Right atrium auricular region (tissue), 2 donors: ENCODE measurements around the gene HHIP. TPM values are rescaled to one million over a fixed set of nuclear protein-coding genes. Genes with fewer than 3 reads are reported as not detected.

Experiments used
- DNase-seq: peaks from one replicate; pipeline ENCODE4 v3.0.0-alpha.2; 2019; ENCODE audit warnings: low spot score
- H3K27ac ChIP-seq, 2 donors: fragments of 200-600 bp; sonication (generic); 1 replicate in 1 of 2; 2 replicates in 1 of 2; pipeline ENCODE4 v1.5.1; 2016 to 2019
- H3K27me3 ChIP-seq, 2 donors: fragments of 200-600 bp; sonication (generic); one replicate each; pipeline versions ENCODE4 v1.5.1 to v1.6.0; 2017 to 2019
- H3K36me3 ChIP-seq: fragments of 200-600 bp; sonication (generic); one replicate; pipeline ENCODE4 v1.5.1; 2016
- H3K4me1 ChIP-seq, 2 donors: fragments of 200-600 bp; sonication (generic); one replicate each; pipeline versions ENCODE4 v1.5.1 to v1.6.0; 2017 to 2019
- H3K4me3 ChIP-seq, 2 donors: fragments of 200-600 bp; sonication (generic); 1 replicate in 1 of 2; 2 replicates in 1 of 2; pipeline ENCODE4 v1.5.1; 2017 to 2019; ENCODE audit warnings: mild to moderate bottlenecking in 1 of 2, moderate library complexity in 1 of 2
- H3K9me3 ChIP-seq, 2 donors: fragments of 200-600 bp; sonication (generic); one replicate each; pipeline ENCODE4 v1.5.1; 2019
- total RNA-seq, 2 donors: library from RNA; depleted of rRNA; stranded (reverse); fragments of >200 nt; gene quantifications; one replicate each; pipeline ENCODE4 v1.1.0, GENCODE V29; 2016
- TF ChIP-seq, protein P1 (sequence below), 2 donors: fragments of 200-600 bp; sonication (generic); IDR thresholded peaks; one replicate each; pipeline ENCODE4 v1.5.1; 2019; ENCODE audit warnings: antibody characterized with exemption in 2 of 2

HHIP gene
- total RNA-seq, 2 donors from 2014 or later, result 0.31 to 14.5 TPM

DNA sequence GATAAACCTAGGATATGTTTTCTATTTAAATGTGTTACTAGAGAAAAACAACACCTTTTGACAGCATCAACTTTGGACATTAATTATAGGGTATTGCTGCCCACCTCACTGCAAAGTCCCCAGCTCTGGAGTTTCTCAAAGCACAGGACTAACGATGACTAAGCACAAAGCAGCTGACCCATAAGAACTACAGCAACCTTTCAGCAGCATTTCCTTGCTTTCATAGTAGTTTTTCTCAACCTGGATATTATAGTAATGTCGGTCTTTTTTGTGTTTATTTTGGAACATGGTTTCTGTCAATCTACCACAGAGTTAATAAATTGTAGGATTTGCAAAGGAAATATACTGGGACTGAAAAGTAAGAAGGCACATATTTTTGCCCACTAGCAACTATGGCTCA lies 21.5 kb downstream of the HHIP start:
- TF ChIP-seq, protein P1, sequence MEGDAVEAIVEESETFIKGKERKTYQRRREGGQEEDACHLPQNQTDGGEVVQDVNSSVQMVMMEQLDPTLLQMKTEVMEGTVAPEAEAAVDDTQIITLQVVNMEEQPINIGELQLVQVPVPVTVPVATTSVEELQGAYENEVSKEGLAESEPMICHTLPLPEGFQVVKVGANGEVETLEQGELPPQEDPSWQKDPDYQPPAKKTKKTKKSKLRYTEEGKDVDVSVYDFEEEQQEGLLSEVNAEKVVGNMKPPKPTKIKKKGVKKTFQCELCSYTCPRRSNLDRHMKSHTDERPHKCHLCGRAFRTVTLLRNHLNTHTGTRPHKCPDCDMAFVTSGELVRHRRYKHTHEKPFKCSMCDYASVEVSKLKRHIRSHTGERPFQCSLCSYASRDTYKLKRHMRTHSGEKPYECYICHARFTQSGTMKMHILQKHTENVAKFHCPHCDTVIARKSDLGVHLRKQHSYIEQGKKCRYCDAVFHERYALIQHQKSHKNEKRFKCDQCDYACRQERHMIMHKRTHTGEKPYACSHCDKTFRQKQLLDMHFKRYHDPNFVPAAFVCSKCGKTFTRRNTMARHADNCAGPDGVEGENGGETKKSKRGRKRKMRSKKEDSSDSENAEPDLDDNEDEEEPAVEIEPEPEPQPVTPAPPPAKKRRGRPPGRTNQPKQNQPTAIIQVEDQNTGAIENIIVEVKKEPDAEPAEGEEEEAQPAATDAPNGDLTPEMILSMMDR (IDR thresholded peaks at IDR 0.05), result no peak
- no peaks in the 10 kb centered on the region for H3K36me3 ChIP-seq
- no peak overlapping the region for H3K27ac ChIP-seq
- H3K9me3 ChIP-seq, result no peaks in the 10 kb centered on the region
- H3K4me1 ChIP-seq, result no peaks in the 10 kb centered on the region
- no peaks in the 10 kb centered on the region for H3K27me3 ChIP-seq
- no peak overlapping the region for H3K4me3 ChIP-seq
- no peak for DNase-seq

DNA sequence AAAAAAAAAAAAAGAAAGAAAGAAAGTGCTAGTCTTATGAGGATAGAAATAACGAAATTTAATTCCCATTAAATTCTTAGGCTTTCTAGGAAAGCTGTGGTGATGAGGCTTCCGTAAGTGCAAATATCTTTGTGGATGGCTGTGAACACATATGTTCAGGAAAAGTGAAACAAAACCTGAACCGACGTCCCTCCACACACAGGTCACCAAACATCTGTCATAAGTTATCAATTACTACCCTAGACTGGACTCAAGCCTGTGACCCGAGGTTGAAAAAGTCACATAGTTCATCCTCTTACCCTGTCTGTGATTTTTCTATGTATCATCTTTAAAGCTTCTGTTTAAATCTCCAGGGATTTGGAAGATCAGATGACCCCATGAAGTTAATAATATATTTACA lies 24.8 kb downstream of the HHIP start:
- H3K4me1 ChIP-seq, result no peaks in the 10 kb centered on the region
- H3K36me3 ChIP-seq, result no peaks in the 10 kb centered on the region
- no peaks in the 10 kb centered on the region for H3K9me3 ChIP-seq
- H3K27me3 ChIP-seq, result no peaks in the 10 kb centered on the region
- TF ChIP-seq, protein P1 (IDR thresholded peaks at IDR 0.05), result no peak
- no peak overlapping the region for H3K27ac ChIP-seq
- DNase-seq, result no peak
- H3K4me3 ChIP-seq, result no peak overlapping the region

DNA sequence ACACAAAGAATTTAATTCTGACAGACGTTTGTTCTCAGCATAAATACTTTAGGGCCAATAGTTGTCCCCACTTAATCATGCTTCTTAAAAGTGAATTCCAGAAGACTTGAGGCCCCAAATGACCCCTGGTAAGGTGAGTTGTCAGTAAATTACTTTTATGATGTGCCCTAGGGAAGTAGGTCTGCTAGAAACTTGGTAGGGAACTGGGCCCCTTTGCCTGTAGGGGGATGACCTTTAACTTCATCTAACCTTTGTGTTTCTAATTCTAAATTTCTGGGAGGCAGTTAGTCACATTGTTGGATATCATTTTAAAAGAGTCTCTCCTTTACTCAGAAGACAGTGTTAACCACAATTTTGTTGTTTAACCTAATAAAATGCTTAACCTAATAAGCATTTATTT lies 28.8 kb downstream of the HHIP start:
- no peak overlapping the region for H3K27ac ChIP-seq
- no peaks in the 10 kb centered on the region for H3K36me3 ChIP-seq
- H3K4me1 ChIP-seq, result no peaks in the 10 kb centered on the region
- no peaks in the 10 kb centered on the region for H3K9me3 ChIP-seq
- DNase-seq, result no peak
- TF ChIP-seq, protein P1 (IDR thresholded peaks at IDR 0.05), result no peak
- H3K27me3 ChIP-seq, result no peaks in the 10 kb centered on the region
- H3K4me3 ChIP-seq, result no peak overlapping the region

DNA sequence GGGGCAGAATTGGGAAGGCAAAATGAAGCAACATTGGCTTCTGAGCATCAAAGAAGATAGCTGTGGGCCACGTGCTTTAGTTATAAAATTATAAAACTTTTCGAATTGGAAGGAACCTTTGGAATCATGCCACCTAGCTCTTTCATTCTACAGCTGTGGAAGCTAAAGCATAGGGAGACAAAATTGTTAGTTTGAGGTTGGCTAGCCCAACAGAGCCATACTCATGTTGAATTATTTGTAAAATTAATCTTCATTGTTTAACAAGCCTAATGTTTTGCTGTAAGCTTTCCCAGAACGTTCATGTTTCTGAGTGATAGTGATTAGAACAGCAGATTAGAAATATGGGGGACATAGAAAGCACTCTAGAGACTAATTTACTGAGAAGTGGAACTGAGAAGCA lies 35.9 kb downstream of the HHIP start:
- H3K9me3 ChIP-seq, result no peaks in the 10 kb centered on the region
- H3K27ac ChIP-seq, result no peak overlapping the region
- H3K27me3 ChIP-seq, result no peaks in the 10 kb centered on the region
- TF ChIP-seq, protein P1 (IDR thresholded peaks at IDR 0.05), result no peak
- H3K4me1 ChIP-seq, result no peaks in the 10 kb centered on the region
- no peak overlapping the region for H3K4me3 ChIP-seq
- H3K36me3 ChIP-seq, result no peaks in the 10 kb centered on the region
- no peak for DNase-seq

DNA sequence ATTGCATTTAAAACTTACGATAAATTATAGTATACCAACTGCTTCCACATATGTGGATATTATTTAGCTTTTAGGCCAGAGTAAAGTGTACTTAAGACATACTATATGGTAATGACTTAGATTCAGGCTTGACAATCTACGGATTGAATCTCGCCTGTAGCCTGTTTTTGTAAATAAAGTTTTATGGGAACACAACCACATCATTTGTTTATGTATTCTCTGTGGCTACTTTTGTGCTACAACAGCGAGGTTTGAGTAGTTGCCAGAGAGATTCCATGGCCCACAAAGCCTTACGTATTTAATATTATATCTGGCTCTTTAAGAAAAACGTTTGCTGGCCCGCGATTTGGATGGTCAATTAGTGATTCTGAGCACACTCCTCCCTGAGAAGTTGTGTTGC lies 37.6 kb downstream of the HHIP start:
- Histone ChIP-seq H3K27ac (no peak overlapping the region), H3K4me3 (no peak overlapping the region), H3K4me1 (no peaks in the 10 kb centered on the region), H3K9me3 (no peaks in the 10 kb centered on the region), H3K36me3 (no peaks in the 10 kb centered on the region), H3K27me3 (no peaks in the 10 kb centered on the region)
- TF ChIP-seq, protein P1 (IDR thresholded peaks at IDR 0.05), result no peak
- DNase-seq, result no peak

DNA sequence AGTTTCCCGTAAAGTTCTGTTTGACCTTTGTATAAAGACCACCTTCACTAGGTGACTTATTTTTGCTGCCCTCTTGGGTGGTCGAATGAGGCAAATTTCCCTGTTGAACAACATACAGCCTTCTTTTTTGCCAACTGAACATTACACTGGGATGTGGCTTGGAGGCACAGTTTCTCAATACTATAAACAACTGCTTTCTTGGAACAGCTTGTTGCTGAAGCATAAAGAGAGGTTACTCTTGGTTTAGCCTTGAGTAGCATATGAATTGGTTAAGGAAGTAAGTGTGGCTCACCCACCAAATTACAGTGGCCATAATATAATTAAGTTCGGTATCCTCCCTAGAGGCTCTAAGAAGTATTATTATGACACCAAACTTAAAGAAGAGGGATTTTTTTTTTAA lies 40.0 kb downstream of the HHIP start:
- no peak for DNase-seq
- Histone ChIP-seq H3K27me3 (no peaks in the 10 kb centered on the region), H3K9me3 (no peaks in the 10 kb centered on the region), H3K27ac (no peak overlapping the region), H3K36me3 (no peaks in the 10 kb centered on the region), H3K4me3 (no peak overlapping the region), H3K4me1 (no peaks in the 10 kb centered on the region)
- TF ChIP-seq, protein P1 (IDR thresholded peaks at IDR 0.05), result no peak
